ENCODE data around the gene ASB10. TPM values are rescaled to one million over a fixed set of nuclear protein-coding genes. Genes with fewer than 3 reads are reported as not detected.

Gene ASB10
- polyA plus RNA-seq, 1 of the 3 experiments (the other 2 are of a cell fraction): not detected

- POLR2A ChIA-PET: interaction anchor here (2.1 kb wide), 1 partner anchor 10 kb away, joined by 18 read pairs; no protein-coding TSS in a partner anchor
- 85% methylated on average over 9 of the region's 9 CpGs for WGBS (ENCODE audit: low lambda C conversion rate)
- peaks cover 69% of the 10 kb centered on the region for H3K79me2 ChIP-seq (ENCODE audit: insufficient read depth)
Observed at GRCh38 chr7:151233804-151234203, 46.8 kb upstream of the ASB10 start.

More at GRCh38 chr7:151233804-151234203, 46.8 kb upstream of the ASB10 start:
- CTCF ChIA-PET: interaction anchor here (1.2 to 7.7 kb wide), 2 partner anchors 11 to 22 kb away, joined by 3 to 122 read pairs; no protein-coding TSS in a partner anchor
- no peaks in the 10 kb centered on the region for H3K9me3 ChIP-seq
- H3K36me3 ChIP-seq (replicated peaks in 1 of 2; ENCODE audit: control insufficient read depth in 1 of 2, insufficient read depth in 2 of 2, low read length in 1 of 2): peaks cover 41 to 43% of the 10 kb centered on the region in 2 experiments
- H3K27ac ChIP-seq (ENCODE audit: low read depth in 2 of 2, low read length in 1 of 2): peak overlapping the region in 1 of 2 experiments; percentile 84; a peak in 3 of 4 replicates
- peak overlapping the region; percentile 95 to 100 for H3K4me3 ChIP-seq (ENCODE audit: low read depth in 2 of 2, low read length in 1 of 2)
- DNase-seq: peak; percentile 29
- peak overlapping the region; percentile 97 for H3K9ac ChIP-seq
- peaks cover 6 to 19% of the 10 kb centered on the region in 2 experiments for H3K4me1 ChIP-seq (ENCODE audit: control insufficient read depth in 1 of 2, insufficient read depth in 2 of 2, low read depth in 1 of 2, low read length in 1 of 2)
- H3F3A ChIP-seq (replicated peaks; ENCODE audit: insufficient read depth): peaks cover 9% of the 10 kb centered on the region
- H3K27me3 ChIP-seq (ENCODE audit: insufficient read depth): no peaks in the 10 kb centered on the region
- peaks cover 57% of the 10 kb centered on the region for H4K20me1 ChIP-seq (ENCODE audit: insufficient read depth)
- peak overlapping the region; percentile 94 for H3K4me2 ChIP-seq
- H2AFZ ChIP-seq (ENCODE audit: low read depth): no peak overlapping the region
- no peaks in the 10 kb centered on the region for H3K9me2 ChIP-seq
- no peak for TF ChIP-seq USF2 (IDR thresholded peaks at IDR 0.05; ENCODE audit: borderline replicate concordance, low read depth, low read length)
- TF ChIP-seq USF1 (IDR thresholded peaks at IDR 0.05; ENCODE audit: borderline replicate concordance, low read depth): no peak
- TF ChIP-seq NRF1 (IDR thresholded peaks at IDR 0.05; ENCODE audit: low read depth, low read length): no peak
- no peak for TF ChIP-seq ZBTB33 (IDR thresholded peaks at IDR 0.05; ENCODE audit: borderline replicate concordance, low read depth)
- TF ChIP-seq TCF12 (IDR thresholded peaks at IDR 0.05): no peak
- TF ChIP-seq TAF1 (IDR thresholded peaks at IDR 0.05; ENCODE audit: borderline replicate concordance, low read depth, low read length): no peak
- TF ChIP-seq RAD21 (IDR thresholded peaks at IDR 0.05; ENCODE audit: low read length): no peak
- no peak for TF ChIP-seq MXI1 (IDR thresholded peaks at IDR 0.05; ENCODE audit: low read depth, low read length)
